K562 (cell line): ENCODE data around the gene MGAT4C. TPM values are rescaled to one million over a fixed set of nuclear protein-coding genes. Genes with fewer than 3 reads are reported as not detected.

Experiments used
- ATF7 ChIP-seq: fragments of 450-650 bp; IDR thresholded peaks from 2 replicates; pipeline ENCODE4 v1.7.1; 2014; ENCODE audit warnings: mild to moderate bottlenecking, moderate library complexity
- ERF ChIP-seq: fragments of 450-650 bp; formaldehyde crosslinking; IDR thresholded peaks from 2 replicates; pipeline ENCODE4 v1.4.0; 2020; ENCODE audit warnings: mild to moderate bottlenecking, mixed read lengths
- MTA2 ChIP-seq: fragments of 450-650 bp; IDR thresholded peaks from 2 replicates; pipeline ENCODE4 v1.6.1; 2016; ENCODE audit warnings: low read depth
- NRF1 ChIP-seq, 2 experiments: fragments of 450-650 bp; IDR thresholded peaks in 1 of 2; conservative IDR thresholded peaks in 1 of 2; 2 replicates each; pipeline ENCODE4 v1.6.1; 2014; ENCODE audit warnings: mild to moderate bottlenecking in 2 of 2
- SMARCC2 ChIP-seq: fragments of 450-650 bp; IDR thresholded peaks from 2 replicates; pipeline ENCODE4 v1.6.1; 2017; ENCODE audit warnings: antibody characterized with exemption, moderate library complexity, mild to moderate bottlenecking, low read depth
- SP1 ChIP-seq: sonication (generic); formaldehyde crosslinking; IDR thresholded peaks from 2 replicates; pipeline ENCODE4 v1.8.1; 2022; ENCODE audit warnings: mild to moderate bottlenecking, missing genetic modification reagents
- ZNF133 ChIP-seq: fragments of 250-450 bp; sonication (Bioruptor Pico); IDR thresholded peaks from 2 replicates; pipeline ENCODE4 v1.4.0; 2020; ENCODE audit warnings: mild to moderate bottlenecking
- polyA plus RNA-seq, 8 experiments: library from polyadenylated mRNA; depleted of rRNA in 4 of 8; stranded (reverse) in 5 of 8; unstranded in 3 of 8; fragments of >200 nt; fragmentation: Nextera tagmentation in 2 of 8; fragmentation: Illumina TruSeq in 1 of 8; extraction: Ambion mirVana in 2 of 8; extraction: Trizol in 1 of 8; gene quantifications; 2 replicates each; pipeline versions ENCODE4 v1.2.1 to v1.2.3, GENCODE V29; 2011 to 2014; ENCODE audit warnings: inconsistent platforms in 1 of 8, missing spikeins in 1 of 8
- total RNA-seq, 7 experiments: library from RNA; depleted of rRNA in 6 of 7; stranded (reverse); fragments of >200 nt in 6 of 7; fragmentation: Illumina TruSeq in 2 of 7; extraction: Trizol in 2 of 7; gene quantifications; 2 replicates each; pipeline versions ENCODE4 v1.2.1 to v1.2.3, GENCODE V29; 2011 to 2021; ENCODE audit warnings: low replicate concordance in 1 of 7
- TF ChIP-seq, protein P1 (sequence below): fragments of 450-650 bp; IDR thresholded peaks from 2 replicates; pipeline ENCODE4 v1.6.1; 2016; ENCODE audit warnings: mild to moderate bottlenecking, moderate library complexity

MGAT4C gene
- total and polyA plus RNA-seq, 9 of the 15 experiments (the other 6 are each of a cell fraction or from before 2014, with no cell fraction given): not detected

GRCh38 chr12:86091681-86092080 is 164.5 kb downstream of the MGAT4C start (continued):
- TF ChIP-seq, protein P1, sequence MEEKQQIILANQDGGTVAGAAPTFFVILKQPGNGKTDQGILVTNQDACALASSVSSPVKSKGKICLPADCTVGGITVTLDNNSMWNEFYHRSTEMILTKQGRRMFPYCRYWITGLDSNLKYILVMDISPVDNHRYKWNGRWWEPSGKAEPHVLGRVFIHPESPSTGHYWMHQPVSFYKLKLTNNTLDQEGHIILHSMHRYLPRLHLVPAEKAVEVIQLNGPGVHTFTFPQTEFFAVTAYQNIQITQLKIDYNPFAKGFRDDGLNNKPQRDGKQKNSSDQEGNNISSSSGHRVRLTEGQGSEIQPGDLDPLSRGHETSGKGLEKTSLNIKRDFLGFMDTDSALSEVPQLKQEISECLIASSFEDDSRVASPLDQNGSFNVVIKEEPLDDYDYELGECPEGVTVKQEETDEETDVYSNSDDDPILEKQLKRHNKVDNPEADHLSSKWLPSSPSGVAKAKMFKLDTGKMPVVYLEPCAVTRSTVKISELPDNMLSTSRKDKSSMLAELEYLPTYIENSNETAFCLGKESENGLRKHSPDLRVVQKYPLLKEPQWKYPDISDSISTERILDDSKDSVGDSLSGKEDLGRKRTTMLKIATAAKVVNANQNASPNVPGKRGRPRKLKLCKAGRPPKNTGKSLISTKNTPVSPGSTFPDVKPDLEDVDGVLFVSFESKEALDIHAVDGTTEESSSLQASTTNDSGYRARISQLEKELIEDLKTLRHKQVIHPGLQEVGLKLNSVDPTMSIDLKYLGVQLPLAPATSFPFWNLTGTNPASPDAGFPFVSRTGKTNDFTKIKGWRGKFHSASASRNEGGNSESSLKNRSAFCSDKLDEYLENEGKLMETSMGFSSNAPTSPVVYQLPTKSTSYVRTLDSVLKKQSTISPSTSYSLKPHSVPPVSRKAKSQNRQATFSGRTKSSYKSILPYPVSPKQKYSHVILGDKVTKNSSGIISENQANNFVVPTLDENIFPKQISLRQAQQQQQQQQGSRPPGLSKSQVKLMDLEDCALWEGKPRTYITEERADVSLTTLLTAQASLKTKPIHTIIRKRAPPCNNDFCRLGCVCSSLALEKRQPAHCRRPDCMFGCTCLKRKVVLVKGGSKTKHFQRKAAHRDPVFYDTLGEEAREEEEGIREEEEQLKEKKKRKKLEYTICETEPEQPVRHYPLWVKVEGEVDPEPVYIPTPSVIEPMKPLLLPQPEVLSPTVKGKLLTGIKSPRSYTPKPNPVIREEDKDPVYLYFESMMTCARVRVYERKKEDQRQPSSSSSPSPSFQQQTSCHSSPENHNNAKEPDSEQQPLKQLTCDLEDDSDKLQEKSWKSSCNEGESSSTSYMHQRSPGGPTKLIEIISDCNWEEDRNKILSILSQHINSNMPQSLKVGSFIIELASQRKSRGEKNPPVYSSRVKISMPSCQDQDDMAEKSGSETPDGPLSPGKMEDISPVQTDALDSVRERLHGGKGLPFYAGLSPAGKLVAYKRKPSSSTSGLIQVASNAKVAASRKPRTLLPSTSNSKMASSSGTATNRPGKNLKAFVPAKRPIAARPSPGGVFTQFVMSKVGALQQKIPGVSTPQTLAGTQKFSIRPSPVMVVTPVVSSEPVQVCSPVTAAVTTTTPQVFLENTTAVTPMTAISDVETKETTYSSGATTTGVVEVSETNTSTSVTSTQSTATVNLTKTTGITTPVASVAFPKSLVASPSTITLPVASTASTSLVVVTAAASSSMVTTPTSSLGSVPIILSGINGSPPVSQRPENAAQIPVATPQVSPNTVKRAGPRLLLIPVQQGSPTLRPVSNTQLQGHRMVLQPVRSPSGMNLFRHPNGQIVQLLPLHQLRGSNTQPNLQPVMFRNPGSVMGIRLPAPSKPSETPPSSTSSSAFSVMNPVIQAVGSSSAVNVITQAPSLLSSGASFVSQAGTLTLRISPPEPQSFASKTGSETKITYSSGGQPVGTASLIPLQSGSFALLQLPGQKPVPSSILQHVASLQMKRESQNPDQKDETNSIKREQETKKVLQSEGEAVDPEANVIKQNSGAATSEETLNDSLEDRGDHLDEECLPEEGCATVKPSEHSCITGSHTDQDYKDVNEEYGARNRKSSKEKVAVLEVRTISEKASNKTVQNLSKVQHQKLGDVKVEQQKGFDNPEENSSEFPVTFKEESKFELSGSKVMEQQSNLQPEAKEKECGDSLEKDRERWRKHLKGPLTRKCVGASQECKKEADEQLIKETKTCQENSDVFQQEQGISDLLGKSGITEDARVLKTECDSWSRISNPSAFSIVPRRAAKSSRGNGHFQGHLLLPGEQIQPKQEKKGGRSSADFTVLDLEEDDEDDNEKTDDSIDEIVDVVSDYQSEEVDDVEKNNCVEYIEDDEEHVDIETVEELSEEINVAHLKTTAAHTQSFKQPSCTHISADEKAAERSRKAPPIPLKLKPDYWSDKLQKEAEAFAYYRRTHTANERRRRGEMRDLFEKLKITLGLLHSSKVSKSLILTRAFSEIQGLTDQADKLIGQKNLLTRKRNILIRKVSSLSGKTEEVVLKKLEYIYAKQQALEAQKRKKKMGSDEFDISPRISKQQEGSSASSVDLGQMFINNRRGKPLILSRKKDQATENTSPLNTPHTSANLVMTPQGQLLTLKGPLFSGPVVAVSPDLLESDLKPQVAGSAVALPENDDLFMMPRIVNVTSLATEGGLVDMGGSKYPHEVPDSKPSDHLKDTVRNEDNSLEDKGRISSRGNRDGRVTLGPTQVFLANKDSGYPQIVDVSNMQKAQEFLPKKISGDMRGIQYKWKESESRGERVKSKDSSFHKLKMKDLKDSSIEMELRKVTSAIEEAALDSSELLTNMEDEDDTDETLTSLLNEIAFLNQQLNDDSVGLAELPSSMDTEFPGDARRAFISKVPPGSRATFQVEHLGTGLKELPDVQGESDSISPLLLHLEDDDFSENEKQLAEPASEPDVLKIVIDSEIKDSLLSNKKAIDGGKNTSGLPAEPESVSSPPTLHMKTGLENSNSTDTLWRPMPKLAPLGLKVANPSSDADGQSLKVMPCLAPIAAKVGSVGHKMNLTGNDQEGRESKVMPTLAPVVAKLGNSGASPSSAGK: no peak
- TF ChIP-seq ATF7 (no peak), MTA2 (no peak), NRF1 (conservative IDR thresholded peaks at IDR 0.05 in 1 of 2, IDR thresholded peaks at IDR 0.05 in 1 of 2) (no peak), ERF (CRISPR knock-in tag) (no peak), SMARCC2 (no peak), SP1 (CRISPR knock-in tag) (no peak), ZNF133 (CRISPR knock-in tag) (no peak)
